GM23248 (cell line): ENCODE data around the gene ATP13A1. TPM values are rescaled to one million over a fixed set of nuclear protein-coding genes. Genes with fewer than 3 reads are reported as not detected.

ENCODE experiments used
- DNase-seq: peaks from one replicate; pipeline ENCODE4 v3.0.0-alpha.2; 2015
- H2AFZ ChIP-seq: fragments of 200-600 bp; sonication (generic); 2 replicates; pipeline ENCODE4 v1.6.1; 2016; ENCODE audit warnings: antibody characterized with exemption
- H3F3A ChIP-seq: fragments of 200-600 bp; sonication (generic); 2 replicates; pipeline ENCODE4 v1.6.1; 2016; ENCODE audit warnings: mild to moderate bottlenecking, antibody characterized with exemption, mixed run types; ENCODE audit not compliant: insufficient read depth
- H3K27ac ChIP-seq: fragments of 200-600 bp; sonication (generic); 2 replicates; pipeline ENCODE4 v1.5.1; 2016; ENCODE audit warnings: mild to moderate bottlenecking
- H3K27me3 ChIP-seq: fragments of 200-600 bp; sonication (generic); replicated peaks from 2 replicates; pipeline ENCODE4 v1.6.1; 2016; ENCODE audit warnings: mild to moderate bottlenecking; ENCODE audit not compliant: insufficient read depth
- H3K36me3 ChIP-seq: fragments of 200-600 bp; sonication (generic); 2 replicates; pipeline ENCODE4 v1.6.1; 2016; ENCODE audit warnings: low read depth, mild to moderate bottlenecking
- H3K4me1 ChIP-seq: fragments of 200-600 bp; sonication (generic); 2 replicates; pipeline ENCODE4 v1.6.1; 2016; ENCODE audit warnings: mild to moderate bottlenecking; ENCODE audit not compliant: insufficient read depth
- H3K4me2 ChIP-seq: fragments of 200-600 bp; sonication (generic); one replicate; pipeline ENCODE4 v1.6.1; 2016; ENCODE audit warnings: mild to moderate bottlenecking; ENCODE audit not compliant: unreplicated experiment
- H3K4me3 ChIP-seq: fragments of 200-600 bp; sonication (generic); 2 replicates; pipeline ENCODE4 v1.5.1; 2016; ENCODE audit warnings: mild to moderate bottlenecking
- H3K79me2 ChIP-seq: fragments of 200-600 bp; sonication (generic); 2 replicates; pipeline ENCODE4 v1.6.1; 2016; ENCODE audit warnings: mild to moderate bottlenecking; ENCODE audit not compliant: insufficient read depth
- H3K9ac ChIP-seq: fragments of 200-600 bp; sonication (generic); 2 replicates; pipeline ENCODE4 v1.6.1; 2016; ENCODE audit warnings: mild to moderate bottlenecking
- H3K9me2 ChIP-seq: fragments of 200-600 bp; sonication (generic); 2 replicates; pipeline ENCODE4 v1.6.1; 2016; ENCODE audit warnings: mixed run types, mild to moderate bottlenecking, moderate library complexity; ENCODE audit not compliant: insufficient read depth
- H3K9me3 ChIP-seq: fragments of 200-600 bp; sonication (generic); one replicate; pipeline ENCODE4 v1.6.1; 2017; ENCODE audit warnings: low read depth
- H4K20me1 ChIP-seq: fragments of 200-600 bp; sonication (generic); 2 replicates; pipeline ENCODE4 v1.6.0; 2016; ENCODE audit not compliant: insufficient read depth
- EZH2 ChIP-seq: fragments of 200-600 bp; sonication (generic); IDR thresholded peaks from 2 replicates; pipeline ENCODE4 v1.6.1; 2018; ENCODE audit warnings: antibody characterized with exemption, mild to moderate bottlenecking; ENCODE audit not compliant: insufficient read depth, poor library complexity, severe bottlenecking
- EZH2phosphoT487 ChIP-seq: fragments of 200-600 bp; sonication (generic); IDR thresholded peaks from 2 replicates; pipeline ENCODE4 v1.6.1; 2018; ENCODE audit warnings: antibody characterized with exemption, moderate library complexity, mild to moderate bottlenecking, low read depth; ENCODE audit not compliant: insufficient read depth
- WGBS, 2 experiments: methylation state at CpG; one replicate each; pipeline ENCODE4 v1.1.6; 2015 to 2017; ENCODE audit warnings: low lambda C conversion rate in 2 of 2, low coverage in 1 of 2; ENCODE audit errors: missing lambda C conversion rate in 2 of 2; 5-methylcytosine and 5-hydroxymethylcytosine counted together
- in situ Hi-C: fragments of 300-500 bp; cut with MboI; formaldehyde crosslinking; loops from 2 replicates; pipeline ENCODE4 v1.15.0; 2020
- polyA plus RNA-seq: library from polyadenylated mRNA; unstranded; fragments of >200 nt; fragmentation: Nextera tagmentation; extraction: Ambion mirVana; gene quantifications from 2 replicates; pipeline ENCODE4 v1.2.1, GENCODE V29; 2016
- total RNA-seq: library from RNA; depleted of rRNA; stranded (reverse); fragments of >200 nt; shearing (Covaris generic); gene quantifications from 2 replicates; pipeline ENCODE4 v1.2.3, GENCODE V29; 2014

The ATP13A1 gene
- total and polyA plus RNA-seq, 2 experiments from 2014 or later: 42.3 to 101 TPM

DNA sequence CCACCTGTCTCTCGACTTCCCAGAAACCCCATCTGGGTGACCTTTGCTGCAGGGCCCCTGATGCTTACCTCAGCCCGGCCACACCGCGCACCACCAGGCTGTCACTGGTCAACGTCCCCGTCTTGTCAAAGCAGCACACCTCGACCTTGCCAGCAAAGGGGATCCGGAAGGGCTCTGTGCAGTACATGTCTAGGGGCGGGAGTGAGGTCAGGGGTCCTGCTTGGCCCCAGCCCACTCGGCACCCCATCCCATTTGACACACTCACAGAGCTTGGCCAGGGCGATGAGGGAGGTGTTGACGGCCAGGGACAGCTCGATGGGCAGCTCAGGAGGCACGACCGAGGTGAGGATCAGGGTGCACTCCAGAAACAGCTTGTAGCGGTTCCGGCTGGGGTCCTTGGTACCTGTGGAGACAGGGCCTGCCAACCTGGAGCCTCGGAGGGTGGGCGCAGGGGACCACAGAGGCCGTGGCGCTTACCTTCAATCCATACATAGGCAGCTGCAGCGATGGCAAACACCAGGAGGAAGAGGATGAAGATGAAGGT, 8.4 kb downstream of the ATP13A1 start:
- no peak for DNase-seq
- peaks cover 5% of the 10 kb centered on the region; the same call in 1 of the 2 replicates for H3K36me3 ChIP-seq
- WGBS, 2 experiments: 94 to 98% methylated on average over 21 to 22 of the region's 22 CpGs

DNA sequence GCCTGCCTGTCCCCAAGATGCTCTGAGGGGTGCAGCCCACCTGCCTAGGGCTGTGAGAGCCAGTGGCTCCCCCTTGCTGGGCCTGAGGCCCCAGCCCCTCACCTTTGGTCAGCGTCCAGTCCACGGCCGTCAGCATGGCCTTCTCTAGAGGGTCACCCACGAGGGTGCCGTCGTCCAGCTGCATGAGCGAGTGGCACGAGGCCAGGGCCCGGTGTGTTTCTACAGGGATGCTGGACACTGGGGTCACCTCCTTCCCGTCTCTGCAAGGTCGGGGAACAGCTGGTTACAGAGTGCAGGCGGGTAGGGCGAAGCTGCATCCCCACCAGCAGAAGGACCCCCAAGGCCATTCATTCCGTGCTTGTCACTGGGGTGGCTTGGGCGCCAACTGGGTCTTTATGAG, 9.0 kb downstream of the ATP13A1 start:
- in situ Hi-C loops: no loop called here
- no peaks in the 10 kb centered on the region for H3K9me3 ChIP-seq
- no peaks in the 10 kb centered on the region for H3K27me3 ChIP-seq
- H3K27ac ChIP-seq: no peak overlapping the region
- DNase-seq: no peak
- TF ChIP-seq EZH2: no peak
- TF ChIP-seq EZH2phosphoT487: no peak
- H3K9me2 ChIP-seq: no peaks in the 10 kb centered on the region
- no peak overlapping the region for H3K4me2 ChIP-seq
- H4K20me1 ChIP-seq: no peaks in the 10 kb centered on the region
- H3K36me3 ChIP-seq: peaks cover 5% of the 10 kb centered on the region; the same call in 1 of the 2 replicates
- 0 out of 2 replicates have a peak, but pooled peaks cover under 1% of the 10 kb centered on the region for H3K79me2 ChIP-seq
- no peaks in the 10 kb centered on the region for H3K4me1 ChIP-seq
- no peak overlapping the region for H3K4me3 ChIP-seq
- WGBS, 2 experiments: 90 to 94% methylated on average over 15 of the region's 15 CpGs
- H3K9ac ChIP-seq: no peak overlapping the region
- no peak overlapping the region for H2AFZ ChIP-seq
- H3F3A ChIP-seq: no peaks in the 10 kb centered on the region

More for the DNA sequence above, 8.4 kb downstream of the ATP13A1 start:
- Histone ChIP-seq H2AFZ (no peak overlapping the region), H3K4me2 (no peak overlapping the region), H3K27me3 (no peaks in the 10 kb centered on the region), H3K9ac (no peak overlapping the region), H4K20me1 (no peaks in the 10 kb centered on the region), H3K79me2 (peaks cover 7% of the 10 kb centered on the region), H3F3A (no peaks in the 10 kb centered on the region), H3K4me1 (no peaks in the 10 kb centered on the region), H3K9me3 (no peaks in the 10 kb centered on the region), H3K4me3 (no peak overlapping the region), H3K9me2 (no peaks in the 10 kb centered on the region), H3K27ac (no peak overlapping the region)
- no peak for TF ChIP-seq EZH2
- TF ChIP-seq EZH2phosphoT487: no peak
- in situ Hi-C loops: no loop called here

DNA sequence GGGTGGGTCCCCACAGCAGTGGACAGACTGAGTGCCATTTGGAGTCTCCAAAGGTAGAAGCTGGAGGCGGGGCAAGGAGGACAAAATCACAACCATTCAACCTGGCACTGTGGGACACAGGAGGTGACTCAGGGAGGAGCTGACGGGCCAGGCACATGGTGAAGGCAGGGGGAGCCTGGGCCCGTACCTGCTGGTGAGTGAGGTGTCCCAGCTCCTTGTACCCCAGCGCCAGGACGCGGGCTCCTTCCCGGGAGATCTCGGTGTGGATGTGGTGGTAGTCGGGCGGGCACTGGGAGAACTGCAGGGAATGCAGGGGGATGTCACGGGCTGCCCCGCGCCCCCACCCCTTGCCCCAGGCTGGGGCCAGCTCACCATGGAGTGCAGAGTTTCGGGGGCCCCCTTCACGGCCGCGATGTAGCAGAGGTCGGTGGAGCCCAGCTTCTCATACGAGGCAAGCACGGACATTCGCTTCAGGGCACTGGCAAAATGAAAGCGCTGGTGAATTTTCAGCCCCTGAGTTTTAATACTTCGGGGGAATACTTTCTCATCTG, 9.8 kb downstream of the ATP13A1 start:
- no peak overlapping the region for H3K9ac ChIP-seq
- in situ Hi-C loops: no loop called here
- WGBS, 2 experiments: 95 to 96% methylated on average over 23 of the region's 23 CpGs
- no peaks in the 10 kb centered on the region for H4K20me1 ChIP-seq
- H3K4me2 ChIP-seq: no peak overlapping the region
- H3K79me2 ChIP-seq: no peaks in the 10 kb centered on the region
- peaks cover 5% of the 10 kb centered on the region; the same call in 1 of the 2 replicates for H3K36me3 ChIP-seq
- no peaks in the 10 kb centered on the region for H3K27me3 ChIP-seq
- H3F3A ChIP-seq: no peaks in the 10 kb centered on the region
- H3K9me2 ChIP-seq: no peaks in the 10 kb centered on the region
- no peaks in the 10 kb centered on the region for H3K9me3 ChIP-seq
- no peaks in the 10 kb centered on the region for H3K4me1 ChIP-seq
- no peak overlapping the region for H3K27ac ChIP-seq
- no peak for TF ChIP-seq EZH2
- no peak for TF ChIP-seq EZH2phosphoT487
- H3K4me3 ChIP-seq: no peak overlapping the region
- no peak for DNase-seq
- H2AFZ ChIP-seq: no peak overlapping the region

DNA sequence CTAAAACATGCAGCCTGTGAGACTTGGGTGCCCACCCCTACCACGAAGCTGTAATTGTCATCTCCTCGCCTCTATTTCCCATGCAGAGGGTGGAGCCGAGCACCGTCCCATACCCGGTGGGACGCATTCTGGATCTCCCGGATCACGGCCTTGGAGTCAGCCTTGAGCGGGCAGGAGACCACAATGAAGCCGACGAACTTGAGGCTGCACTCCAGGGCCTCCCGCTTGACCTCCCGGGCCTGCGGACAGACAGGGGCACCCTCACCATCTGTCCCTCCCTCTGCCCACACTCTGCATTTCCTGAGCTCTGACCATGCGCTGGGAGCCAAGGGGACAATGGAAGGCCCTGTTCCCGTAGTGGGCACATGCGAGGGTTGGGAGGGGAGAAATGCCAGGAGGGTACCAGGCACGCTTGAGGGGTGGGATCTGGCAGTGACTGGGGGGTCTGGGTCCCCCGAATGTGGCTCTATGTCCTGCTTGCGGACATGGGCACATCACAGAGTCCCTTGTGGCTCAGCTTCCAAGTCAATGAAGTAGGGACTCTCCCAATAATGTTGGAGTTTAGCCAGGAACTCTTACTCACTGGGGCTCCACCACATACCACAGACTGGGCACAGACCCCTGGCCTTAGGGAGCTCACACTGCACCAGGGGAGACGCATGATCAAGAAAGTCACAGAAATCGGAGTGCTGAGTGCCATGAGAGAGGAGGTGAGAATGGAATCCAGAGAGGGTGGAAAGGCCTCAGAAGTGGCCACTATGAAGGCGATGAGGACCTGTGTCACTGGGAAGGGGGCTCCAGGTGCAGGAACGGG, 10.8 kb downstream of the ATP13A1 start:
- DNase-seq: peak; percentile 25
- no peak overlapping the region for H2AFZ ChIP-seq
- no peaks in the 10 kb centered on the region for H4K20me1 ChIP-seq
- H3K4me2 ChIP-seq: no peak overlapping the region
- H3K9me3 ChIP-seq: no peaks in the 10 kb centered on the region
- TF ChIP-seq EZH2phosphoT487 (no peak), EZH2 (no peak)
- no peak overlapping the region for H3K9ac ChIP-seq
- peaks cover 5% of the 10 kb centered on the region; the same call in 1 of the 2 replicates for H3K36me3 ChIP-seq
- H3K79me2 ChIP-seq: no peaks in the 10 kb centered on the region
- in situ Hi-C loops: no loop called here
- H3K4me3 ChIP-seq: no peak overlapping the region
- no peak overlapping the region for H3K27ac ChIP-seq
- WGBS, 2 experiments: 88 to 93% methylated on average over 24 of the region's 24 CpGs
- H3F3A ChIP-seq: no peaks in the 10 kb centered on the region
- H3K9me2 ChIP-seq: no peaks in the 10 kb centered on the region
- no peaks in the 10 kb centered on the region for H3K4me1 ChIP-seq
- H3K27me3 ChIP-seq: no peaks in the 10 kb centered on the region
